SK-N-SH treated with all-trans-retinoic acid at 6 μM for 48 hours (cell line): ENCODE measurements around the gene KRTAP20-1.

ENCODE experiments used
- ATAC-seq: fragments of 200-7000 bp; cut with Tn5 transposase; 3 replicates; pipeline ENCODE4 v1.9.1; 2020; ENCODE audit warnings: mild to moderate bottlenecking, moderate library complexity
- ARNTL ChIP-seq: fragments of 450-650 bp; formaldehyde crosslinking; IDR thresholded peaks from 2 replicates; pipeline ENCODE4 v1.5.0; 2020; ENCODE audit warnings: low read depth, mild to moderate bottlenecking, moderate library complexity, borderline replicate concordance
- BACH2 ChIP-seq: fragments of 250-450 bp; sonication (Bioruptor Pico); IDR thresholded peaks from 2 replicates; pipeline ENCODE4 v1.9.0; 2021; ENCODE audit warnings: mild to moderate bottlenecking, borderline replicate concordance
- CSDC2 ChIP-seq: fragments of 250-450 bp; sonication (Bioruptor Pico); IDR thresholded peaks from 2 replicates; pipeline ENCODE4 v1.5.0; 2020; ENCODE audit warnings: mild to moderate bottlenecking, moderate library complexity
- CSRNP3 ChIP-seq: fragments of 250-450 bp; sonication (Bioruptor Pico); IDR thresholded peaks from 2 replicates; pipeline ENCODE4 v1.5.1; 2021; ENCODE audit warnings: mild to moderate bottlenecking, moderate library complexity
- ESRRG ChIP-seq: fragments of 250-450 bp; sonication (Bioruptor Pico); IDR thresholded peaks from 2 replicates; pipeline ENCODE4 v1.6.1; 2021; ENCODE audit warnings: mild to moderate bottlenecking
- GLIS3 ChIP-seq: fragments of 250-450 bp; sonication (Bioruptor Pico); IDR thresholded peaks from 2 replicates; pipeline ENCODE4 v1.5.0; 2020; ENCODE audit warnings: mild to moderate bottlenecking, moderate library complexity
- ISL1 ChIP-seq: fragments of 250-450 bp; sonication (Bioruptor Pico); IDR thresholded peaks from 2 replicates; pipeline ENCODE4 v2.1.2; 2022; ENCODE audit warnings: mild to moderate bottlenecking, moderate library complexity
- OSR1 ChIP-seq: fragments of 250-450 bp; sonication (Bioruptor Pico); IDR thresholded peaks from 2 replicates; pipeline ENCODE4 v1.8.0; 2022; ENCODE audit warnings: moderate library complexity, mild to moderate bottlenecking, inconsistent platforms
- POU6F1 ChIP-seq: fragments of 250-450 bp; sonication (Bioruptor Pico); IDR thresholded peaks from 2 replicates; pipeline ENCODE4 v1.8.0; 2021; ENCODE audit warnings: low read depth, mild to moderate bottlenecking, moderate library complexity, borderline replicate concordance
- PPARA ChIP-seq: fragments of 250-450 bp; sonication (Bioruptor Pico); IDR thresholded peaks from 2 replicates; pipeline ENCODE4 v1.5.0; 2020; ENCODE audit warnings: mild to moderate bottlenecking, borderline replicate concordance
- RARB ChIP-seq: fragments of 250-450 bp; sonication (Bioruptor Pico); IDR thresholded peaks from 2 replicates; pipeline ENCODE4 v1.8.0; 2021; ENCODE audit warnings: mild to moderate bottlenecking, moderate library complexity
- SNAI2 ChIP-seq: fragments of 250-450 bp; sonication (Bioruptor Pico); IDR thresholded peaks from 2 replicates; pipeline ENCODE4 v1.5.0; 2020; ENCODE audit warnings: mild to moderate bottlenecking, moderate library complexity
- TCF4 ChIP-seq: fragments of 250-450 bp; sonication (Bioruptor Pico); IDR thresholded peaks from 2 replicates; pipeline ENCODE4 v1.8.0; 2021; ENCODE audit warnings: mild to moderate bottlenecking, moderate library complexity, borderline replicate concordance
- TOX ChIP-seq: fragments of 250-450 bp; sonication (Bioruptor Pico); IDR thresholded peaks from 2 replicates; pipeline ENCODE4 v1.8.0; 2021; ENCODE audit warnings: mild to moderate bottlenecking, moderate library complexity, borderline replicate concordance
- TSHZ2 ChIP-seq: fragments of 250-450 bp; sonication (Bioruptor Pico); IDR thresholded peaks from 2 replicates; pipeline ENCODE4 v1.5.0; 2020; ENCODE audit warnings: mild to moderate bottlenecking, moderate library complexity
- ZFP3 ChIP-seq: fragments of 250-450 bp; sonication (Bioruptor Pico); IDR thresholded peaks from 2 replicates; pipeline ENCODE4 v1.5.0; 2020; ENCODE audit warnings: mild to moderate bottlenecking, moderate library complexity
- ZFP30 ChIP-seq: fragments of 450-650 bp; formaldehyde crosslinking; IDR thresholded peaks from 2 replicates; pipeline ENCODE4 v1.5.0; 2022; ENCODE audit warnings: mild to moderate bottlenecking, moderate library complexity
- ZNF565 ChIP-seq: fragments of 450-650 bp; formaldehyde crosslinking; conservative IDR thresholded peaks from 2 replicates; pipeline ENCODE4 v1.5.0; 2020; ENCODE audit warnings: low read depth, mild to moderate bottlenecking, moderate library complexity
- ZNF70 ChIP-seq: fragments of 450-650 bp; formaldehyde crosslinking; IDR thresholded peaks from 2 replicates; pipeline ENCODE4 v1.5.0; 2020; ENCODE audit warnings: mild to moderate bottlenecking, moderate library complexity
- TF ChIP-seq, protein P1 (sequence below): fragments of 250-450 bp; sonication (Bioruptor Pico); IDR thresholded peaks from 2 replicates; pipeline ENCODE4 v1.8.0; 2020; ENCODE audit warnings: mild to moderate bottlenecking, moderate library complexity, borderline replicate concordance

Gene KRTAP20-1

DNA sequence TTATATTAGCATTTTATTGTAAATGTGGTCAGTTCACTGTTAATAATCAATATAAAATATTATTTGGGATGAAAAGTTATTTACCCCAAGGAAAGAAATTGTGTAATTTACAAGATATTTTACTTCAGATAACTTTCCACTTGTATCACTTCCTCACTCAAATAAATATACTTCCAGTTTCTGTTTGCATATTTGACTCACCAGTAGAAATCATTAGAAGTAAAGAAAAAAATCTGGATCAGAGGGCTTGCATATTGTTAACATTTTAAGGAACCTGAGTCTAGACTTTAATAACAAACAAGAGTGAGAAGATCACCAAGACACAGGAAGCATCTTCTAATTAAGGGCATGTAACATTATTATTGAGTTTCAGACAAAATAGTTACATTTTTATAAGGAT is 3.9 kb downstream of the KRTAP20-1 start:
- ATAC-seq: no peak
- no peak for TF ChIP-seq POU6F1 (CRISPR knock-in tag)
- TF ChIP-seq ZNF565: no peak
- no peak for TF ChIP-seq ZFP3 (CRISPR knock-in tag)
- no peak for TF ChIP-seq CSDC2
- TF ChIP-seq TCF4 (CRISPR knock-in tag): no peak
- no peak for TF ChIP-seq TOX (CRISPR knock-in tag)
- TF ChIP-seq PPARA (CRISPR knock-in tag): no peak
- TF ChIP-seq BACH2 (CRISPR knock-in tag): no peak
- no peak for TF ChIP-seq GLIS3 (CRISPR knock-in tag)

DNA sequence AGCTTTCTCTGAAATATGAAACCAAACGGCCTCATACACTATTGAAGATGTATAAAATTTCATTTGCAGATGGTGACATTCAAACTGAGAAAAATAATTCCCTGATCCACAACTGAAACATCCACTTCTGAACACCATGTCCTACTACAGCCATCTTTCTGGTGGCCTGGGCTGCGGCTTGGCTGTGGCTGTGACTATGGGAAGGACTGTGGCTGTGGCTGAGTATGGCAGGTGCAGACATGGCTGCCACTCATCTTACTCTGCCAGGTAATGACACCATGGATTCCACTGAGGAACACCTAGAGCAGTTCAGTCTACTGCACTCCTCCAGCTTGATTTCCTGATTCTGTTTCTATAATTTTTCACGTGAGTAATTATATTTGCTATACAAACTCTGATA is 4.3 kb downstream of the KRTAP20-1 start, which contains the start of gene KRTAP20-4:
Gene KRTAP20-4, plus strand, starts transcription at position 106 of the 400 bp plus-strand sequence.
- ATAC-seq: no peak
- no peak for TF ChIP-seq CSRNP3 (CRISPR knock-in tag)
- no peak for TF ChIP-seq ESRRG (CRISPR knock-in tag)
- TF ChIP-seq ISL1 (CRISPR knock-in tag): no peak
- TF ChIP-seq POU6F1 (CRISPR knock-in tag): no peak
- no peak for TF ChIP-seq ZNF70 (CRISPR knock-in tag)
- no peak for TF ChIP-seq RARB (CRISPR knock-in tag)
- TF ChIP-seq BACH2 (CRISPR knock-in tag): no peak
- TF ChIP-seq, protein P1, sequence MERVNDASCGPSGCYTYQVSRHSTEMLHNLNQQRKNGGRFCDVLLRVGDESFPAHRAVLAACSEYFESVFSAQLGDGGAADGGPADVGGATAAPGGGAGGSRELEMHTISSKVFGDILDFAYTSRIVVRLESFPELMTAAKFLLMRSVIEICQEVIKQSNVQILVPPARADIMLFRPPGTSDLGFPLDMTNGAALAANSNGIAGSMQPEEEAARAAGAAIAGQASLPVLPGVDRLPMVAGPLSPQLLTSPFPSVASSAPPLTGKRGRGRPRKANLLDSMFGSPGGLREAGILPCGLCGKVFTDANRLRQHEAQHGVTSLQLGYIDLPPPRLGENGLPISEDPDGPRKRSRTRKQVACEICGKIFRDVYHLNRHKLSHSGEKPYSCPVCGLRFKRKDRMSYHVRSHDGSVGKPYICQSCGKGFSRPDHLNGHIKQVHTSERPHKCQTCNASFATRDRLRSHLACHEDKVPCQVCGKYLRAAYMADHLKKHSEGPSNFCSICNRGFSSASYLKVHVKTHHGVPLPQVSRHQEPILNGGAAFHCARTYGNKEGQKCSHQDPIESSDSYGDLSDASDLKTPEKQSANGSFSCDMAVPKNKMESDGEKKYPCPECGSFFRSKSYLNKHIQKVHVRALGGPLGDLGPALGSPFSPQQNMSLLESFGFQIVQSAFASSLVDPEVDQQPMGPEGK (CRISPR knock-in tag): no peak
- no peak for TF ChIP-seq GLIS3 (CRISPR knock-in tag)
- no peak for TF ChIP-seq TSHZ2
- no peak for TF ChIP-seq ZFP30 (CRISPR knock-in tag)
- TF ChIP-seq ARNTL (CRISPR knock-in tag): no peak
- TF ChIP-seq PPARA (CRISPR knock-in tag): no peak
- TF ChIP-seq OSR1 (CRISPR knock-in tag): no peak
- no peak for TF ChIP-seq ZFP3 (CRISPR knock-in tag)
- TF ChIP-seq TCF4 (CRISPR knock-in tag): no peak

- ATAC-seq: no peak
- no peak for TF ChIP-seq CSDC2
- TF ChIP-seq ZFP30 (CRISPR knock-in tag): no peak
- no peak for TF ChIP-seq TCF4 (CRISPR knock-in tag)
- no peak for TF ChIP-seq ISL1 (CRISPR knock-in tag)
- no peak for TF ChIP-seq ZNF565
- TF ChIP-seq ZFP3 (CRISPR knock-in tag): no peak
- TF ChIP-seq, protein P1 (CRISPR knock-in tag): no peak
- no peak for TF ChIP-seq SNAI2 (CRISPR knock-in tag)
- TF ChIP-seq, all 23 proteins: peak for 0
Observed at GRCh38 chr21:30623362-30623761, 7.1 kb downstream of the KRTAP20-1 start.
